Omental fat pad (tissue), 4 donors: ENCODE measurements around the gene TRHDE. TPM values are rescaled to one million over a fixed set of nuclear protein-coding genes. Genes with fewer than 3 reads are reported as not detected.

Experiments
- ATAC-seq: fragments of 150-250 bp; one replicate; pipeline ENCODE4 v1.9.1; 2016; ENCODE audit warnings: mild to moderate bottlenecking, moderate library complexity; ENCODE audit not compliant: low FRiP score
- DNase-seq: peaks from one replicate; pipeline ENCODE4 v3.0.0-alpha.2; 2019; ENCODE audit warnings: low spot score
- total RNA-seq, 4 donors: library from RNA; depleted of rRNA; stranded (reverse); fragments of >200 nt; gene quantifications; one replicate each; pipeline ENCODE4 v1.1.0, GENCODE V29; 2016
- TF ChIP-seq, protein P1 (sequence below), 3 donors: fragments of 450-650 bp; IDR thresholded peaks; one replicate each; pipeline ENCODE4 v1.5.1; 2016 to 2017; ENCODE audit warnings: antibody characterized with exemption in 3 of 3, mild to moderate bottlenecking in 3 of 3, moderate library complexity in 2 of 3

The TRHDE gene
- total RNA-seq, 4 donors from 2014 or later: 12.8 to 34.8 (median 14.8) TPM

DNA sequence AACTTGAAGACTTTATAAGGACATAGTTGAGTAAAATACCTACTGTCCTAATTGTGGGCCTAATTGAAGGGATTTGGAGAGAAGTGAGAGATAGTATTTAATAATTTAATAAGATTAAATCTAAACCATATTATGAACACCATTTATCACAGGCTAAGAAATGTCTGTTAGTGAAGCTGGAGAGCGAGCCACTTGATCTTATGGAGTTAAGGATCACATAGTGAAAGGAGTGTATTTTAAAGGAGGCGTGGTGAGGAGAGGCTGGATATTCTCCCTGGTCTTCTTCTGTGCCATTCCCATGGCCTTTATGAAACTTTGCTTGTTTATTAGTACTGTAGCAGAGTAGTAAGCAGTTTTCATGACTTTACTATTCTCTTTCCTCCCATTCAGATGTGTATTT is 172.4 kb downstream of the TRHDE start:
- no peak for DNase-seq
- TF ChIP-seq, protein P1, sequence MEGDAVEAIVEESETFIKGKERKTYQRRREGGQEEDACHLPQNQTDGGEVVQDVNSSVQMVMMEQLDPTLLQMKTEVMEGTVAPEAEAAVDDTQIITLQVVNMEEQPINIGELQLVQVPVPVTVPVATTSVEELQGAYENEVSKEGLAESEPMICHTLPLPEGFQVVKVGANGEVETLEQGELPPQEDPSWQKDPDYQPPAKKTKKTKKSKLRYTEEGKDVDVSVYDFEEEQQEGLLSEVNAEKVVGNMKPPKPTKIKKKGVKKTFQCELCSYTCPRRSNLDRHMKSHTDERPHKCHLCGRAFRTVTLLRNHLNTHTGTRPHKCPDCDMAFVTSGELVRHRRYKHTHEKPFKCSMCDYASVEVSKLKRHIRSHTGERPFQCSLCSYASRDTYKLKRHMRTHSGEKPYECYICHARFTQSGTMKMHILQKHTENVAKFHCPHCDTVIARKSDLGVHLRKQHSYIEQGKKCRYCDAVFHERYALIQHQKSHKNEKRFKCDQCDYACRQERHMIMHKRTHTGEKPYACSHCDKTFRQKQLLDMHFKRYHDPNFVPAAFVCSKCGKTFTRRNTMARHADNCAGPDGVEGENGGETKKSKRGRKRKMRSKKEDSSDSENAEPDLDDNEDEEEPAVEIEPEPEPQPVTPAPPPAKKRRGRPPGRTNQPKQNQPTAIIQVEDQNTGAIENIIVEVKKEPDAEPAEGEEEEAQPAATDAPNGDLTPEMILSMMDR (IDR thresholded peaks at IDR 0.05): no peak
- no peak for ATAC-seq

DNA sequence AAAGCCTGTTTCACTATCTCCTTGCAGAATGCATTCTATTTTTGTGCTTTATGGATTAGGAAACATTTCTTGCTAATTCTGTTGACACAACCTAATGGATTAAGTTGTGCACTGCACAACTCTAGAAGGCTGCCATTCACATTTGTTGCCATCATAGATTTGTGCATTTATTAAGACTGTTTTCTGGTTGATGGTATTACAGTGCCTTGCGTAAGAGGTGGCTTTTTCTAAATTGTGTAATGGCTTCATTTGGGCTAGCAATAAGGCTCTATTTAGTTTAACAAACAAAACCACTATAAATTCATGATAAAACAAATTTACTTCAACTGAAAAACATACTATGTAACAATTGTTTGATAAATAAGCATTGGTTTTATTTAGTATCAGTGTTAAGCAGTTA is 175.9 kb downstream of the TRHDE start:
- TF ChIP-seq, protein P1 (IDR thresholded peaks at IDR 0.05): no peak
- ATAC-seq: no peak
- no peak for DNase-seq

DNA sequence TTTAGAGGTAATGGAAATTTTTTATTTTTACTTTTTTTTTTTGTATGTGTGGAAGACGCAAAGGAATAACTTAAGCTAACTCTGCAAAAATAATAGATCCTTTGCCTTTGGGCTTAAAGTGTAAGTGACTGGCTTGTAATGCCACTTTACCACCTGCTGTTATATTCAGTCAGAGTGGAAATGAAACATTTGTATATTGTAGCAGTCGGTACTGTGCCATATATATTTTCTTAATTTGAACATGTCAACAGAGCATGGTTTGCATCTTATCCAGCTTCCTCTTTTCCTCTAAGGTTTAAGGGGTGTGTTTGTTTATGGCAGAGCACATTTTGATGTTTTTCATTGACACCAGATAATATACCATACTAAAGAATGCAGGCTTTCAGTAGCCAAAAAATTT is 176.6 kb downstream of the TRHDE start:
- TF ChIP-seq, protein P1 (IDR thresholded peaks at IDR 0.05): no peak
- ATAC-seq (no peak), DNase-seq (no peak)

DNA sequence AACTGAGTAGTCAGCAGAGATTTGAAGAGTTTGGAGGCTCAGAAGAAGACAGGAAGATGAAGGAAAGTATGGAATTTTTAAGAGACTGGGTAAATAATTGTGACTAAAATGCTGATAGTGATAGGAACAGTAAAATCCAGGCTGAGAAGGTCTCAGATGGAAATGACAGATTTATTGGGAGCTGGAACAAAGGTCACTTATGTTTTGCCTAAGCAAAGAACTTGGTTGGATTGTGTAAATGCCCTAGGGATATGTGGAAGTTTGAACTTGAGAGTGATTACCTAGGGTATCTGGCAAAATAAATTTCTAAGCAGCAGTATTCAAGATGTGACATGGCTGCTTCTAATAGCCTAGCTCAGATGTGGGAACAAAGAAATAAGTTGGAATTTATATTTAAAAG is 180.9 kb downstream of the TRHDE start:
- no peak for DNase-seq
- TF ChIP-seq, protein P1 (IDR thresholded peaks at IDR 0.05): no peak

DNA sequence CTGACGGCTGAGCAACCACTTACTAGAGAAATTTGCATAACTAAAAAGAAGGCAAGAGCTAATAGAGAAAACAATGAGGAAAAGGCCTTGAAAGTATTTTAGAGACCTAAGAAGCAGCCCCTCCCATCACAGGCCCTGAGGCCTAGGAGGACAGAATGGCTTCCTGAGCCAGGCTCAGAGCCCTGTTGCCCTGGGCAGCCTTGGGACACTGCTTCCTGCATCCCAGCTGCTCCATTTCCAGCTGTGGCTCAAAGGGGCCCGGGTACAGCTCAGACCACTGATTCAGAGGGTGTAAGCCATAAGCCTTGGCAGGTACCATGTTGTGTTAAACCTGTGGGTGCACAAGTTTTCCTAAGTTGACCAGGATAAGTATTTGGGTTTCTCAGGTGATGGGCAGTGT is 181.4 kb downstream of the TRHDE start:
- ATAC-seq: no peak
- TF ChIP-seq, protein P1 (IDR thresholded peaks at IDR 0.05): no peak

More for the DNA sequence above, 180.9 kb downstream of the TRHDE start:
- ATAC-seq: no peak

DNA sequence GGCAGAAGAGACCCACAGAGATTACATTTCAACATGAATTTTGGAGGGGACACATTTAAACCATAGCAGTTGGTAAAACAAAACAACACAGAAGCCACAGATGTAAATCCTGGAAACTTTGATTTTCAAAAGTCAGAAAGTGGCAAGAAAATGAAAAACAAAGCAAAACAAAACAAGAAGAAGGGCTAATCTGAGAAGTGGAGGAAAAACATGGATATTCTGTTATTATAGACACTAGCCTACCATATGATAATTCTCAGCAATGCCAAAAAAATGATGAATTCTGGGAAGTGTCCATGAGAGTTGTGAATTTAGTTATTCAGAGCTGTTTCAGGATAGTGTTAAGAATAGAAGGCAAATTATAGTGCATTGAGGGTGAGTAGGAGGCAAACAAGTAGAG is 192.3 kb downstream of the TRHDE start:
- TF ChIP-seq, protein P1 (IDR thresholded peaks at IDR 0.05): no peak
- DNase-seq (no peak), ATAC-seq (no peak)

More for the DNA sequence above, 181.4 kb downstream of the TRHDE start:
- DNase-seq: no peak

DNA sequence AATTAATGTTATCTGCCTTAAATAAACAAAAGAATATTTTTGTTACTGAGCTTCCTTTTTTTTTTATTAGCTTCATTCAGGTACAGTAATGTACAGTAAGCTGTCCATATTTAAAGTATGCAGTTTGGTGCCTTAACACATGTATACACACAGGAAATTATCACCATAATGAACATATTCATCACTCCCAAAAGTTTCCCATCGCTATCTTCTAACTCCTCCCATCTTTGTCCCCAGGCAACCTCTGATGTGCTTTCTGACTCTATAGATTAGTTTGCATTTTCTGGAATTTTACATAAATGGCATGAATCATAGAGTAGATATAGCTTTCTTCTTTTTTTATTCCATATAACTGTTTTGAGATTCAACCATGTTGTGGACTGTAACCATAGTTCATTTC is 193.0 kb downstream of the TRHDE start:
- TF ChIP-seq, protein P1 (IDR thresholded peaks at IDR 0.05): no peak
- ATAC-seq: no peak
- no peak for DNase-seq
